Measurements from ENCODE around the gene IL36RN.

The IL36RN gene

GRCh38 chr2:113069676-113070605, 10.9 kb downstream of the IL36RN start:
- no peaks in the 10 kb centered on the region for H3K36me3 ChIP-seq (ENCODE audit: low read depth)
- no peak overlapping the region for H3K4me3 ChIP-seq (ENCODE audit: severe bottlenecking)
- peaks cover 36% of the 10 kb centered on the region for H3K4me1 ChIP-seq (ENCODE audit: insufficient read depth, poor library complexity, severe bottlenecking)
- H3K27me3 ChIP-seq (ENCODE audit: insufficient read depth, poor library complexity, severe bottlenecking): no peaks in the 10 kb centered on the region
- no peaks in the 10 kb centered on the region for H3K9me3 ChIP-seq (ENCODE audit: severe bottlenecking)
- DNase-seq (ENCODE audit: low spot score) (no peak), ATAC-seq (ENCODE audit: low read depth) (peak; percentile 41)
- TF ChIP-seq CTCF (IDR thresholded peaks at IDR 0.05; ENCODE audit: poor library complexity, severe bottlenecking): no peak
- peak overlapping the region; percentile 41 for H3K27ac ChIP-seq (ENCODE audit: poor library complexity, severe bottlenecking)

- Histone ChIP-seq H3K4me3 (ENCODE audit: severe bottlenecking) (no peak overlapping the region), H3K27me3 (ENCODE audit: insufficient read depth, poor library complexity, severe bottlenecking) (no peaks in the 10 kb centered on the region), H3K9me3 (ENCODE audit: severe bottlenecking) (no peaks in the 10 kb centered on the region), H3K27ac (ENCODE audit: poor library complexity, severe bottlenecking) (peak overlapping the region; percentile 41), H3K36me3 (ENCODE audit: low read depth) (no peaks in the 10 kb centered on the region), H3K4me1 (ENCODE audit: insufficient read depth, poor library complexity, severe bottlenecking) (peaks cover 36% of the 10 kb centered on the region)
- ATAC-seq (ENCODE audit: low read depth): no peak
- no peak for TF ChIP-seq CTCF (IDR thresholded peaks at IDR 0.05; ENCODE audit: poor library complexity, severe bottlenecking)
- DNase-seq (ENCODE audit: low spot score): no peak
Measured at GRCh38 chr2:113070606-113070975, 11.6 kb downstream of the IL36RN start.

- TF ChIP-seq CTCF (IDR thresholded peaks at IDR 0.05; ENCODE audit: poor library complexity, severe bottlenecking): no peak
- Histone ChIP-seq H3K27ac (ENCODE audit: poor library complexity, severe bottlenecking) (peak overlapping the region; percentile 42), H3K9me3 (ENCODE audit: severe bottlenecking) (no peaks in the 10 kb centered on the region), H3K4me3 (ENCODE audit: severe bottlenecking) (no peak overlapping the region), H3K27me3 (ENCODE audit: insufficient read depth, poor library complexity, severe bottlenecking) (no peaks in the 10 kb centered on the region), H3K4me1 (ENCODE audit: insufficient read depth, poor library complexity, severe bottlenecking) (peaks cover 40% of the 10 kb centered on the region), H3K36me3 (ENCODE audit: low read depth) (no peaks in the 10 kb centered on the region)
- no peak for DNase-seq (ENCODE audit: low spot score)
- ATAC-seq (ENCODE audit: low read depth): peak; percentile 66
Measured at GRCh38 chr2:113072584-113072983, 13.6 kb downstream of the IL36RN start.

GRCh38 chr2:113073325-113073834, 14.4 kb downstream of the IL36RN start:
- H3K9me3 ChIP-seq (ENCODE audit: severe bottlenecking): no peaks in the 10 kb centered on the region
- TF ChIP-seq CTCF (IDR thresholded peaks at IDR 0.05; ENCODE audit: poor library complexity, severe bottlenecking): no peak
- no peak for ATAC-seq (ENCODE audit: low read depth)

GRCh38 chr2:113075030-113075429, 16.0 kb downstream of the IL36RN start:
- H3K4me3 ChIP-seq (ENCODE audit: severe bottlenecking): no peak overlapping the region
- no peaks in the 10 kb centered on the region for H3K9me3 ChIP-seq (ENCODE audit: severe bottlenecking)
- no peak for TF ChIP-seq CTCF (IDR thresholded peaks at IDR 0.05; ENCODE audit: poor library complexity, severe bottlenecking)
- no peak overlapping the region for H3K27ac ChIP-seq (ENCODE audit: poor library complexity, severe bottlenecking)
- peaks cover 45% of the 10 kb centered on the region for H3K4me1 ChIP-seq (ENCODE audit: insufficient read depth, poor library complexity, severe bottlenecking)
- DNase-seq (ENCODE audit: low spot score): no peak
- no peaks in the 10 kb centered on the region for H3K36me3 ChIP-seq (ENCODE audit: low read depth)
- no peaks in the 10 kb centered on the region for H3K27me3 ChIP-seq (ENCODE audit: insufficient read depth, poor library complexity, severe bottlenecking)
- no peak for ATAC-seq (ENCODE audit: low read depth)

More at GRCh38 chr2:113073325-113073834, 14.4 kb downstream of the IL36RN start:
- Histone ChIP-seq H3K27ac (ENCODE audit: poor library complexity, severe bottlenecking) (peak overlapping the region; percentile 42), H3K27me3 (ENCODE audit: insufficient read depth, poor library complexity, severe bottlenecking) (no peaks in the 10 kb centered on the region), H3K36me3 (ENCODE audit: low read depth) (no peaks in the 10 kb centered on the region), H3K4me3 (ENCODE audit: severe bottlenecking) (no peak overlapping the region), H3K4me1 (ENCODE audit: insufficient read depth, poor library complexity, severe bottlenecking) (peaks cover 47% of the 10 kb centered on the region)
- DNase-seq (ENCODE audit: low spot score): no peak

Measured in RWPE2 (cell line).